Stomach (tissue), 4 donors: ENCODE measurements around the gene KIF2A.

Source experiments
- CTCF ChIP-seq, 7 experiments: fragments of 450-650 bp in 4 of 7; fragments of 200-600 bp in 3 of 7; sonication (generic) in 3 of 7; IDR thresholded peaks; one replicate each; pipeline ENCODE4 v1.5.1; 2016 to 2019; ENCODE audit warnings: antibody characterized with exemption in 7 of 7, control low read depth in 2 of 7, mild to moderate bottlenecking in 1 of 7
- EP300 ChIP-seq: sonication (generic); formaldehyde crosslinking; IDR thresholded peaks from one replicate; pipeline ENCODE4 v1.6.1; 2017; ENCODE audit warnings: antibody characterized with exemption

GRCh38 chr5:62327138-62328053 is 21.4 kb downstream of the KIF2A start:
- TF ChIP-seq EP300 (no peak), CTCF (IDR thresholded peaks at IDR 0.05) (no peak)
